Measurements from ENCODE around the gene CAMK2N2.

CAMK2N2 gene

GRCh38 chr3:184299488-184300377, 38.4 kb upstream of the CAMK2N2 start:
- H3K27ac ChIP-seq (ENCODE audit: insufficient read depth in 1 of 2, low read depth in 1 of 2, low read length in 2 of 2, poor library complexity in 1 of 2, severe bottlenecking in 2 of 2): peak overlapping the region; percentile 80 to 91
- no peak for DNase-seq
- peaks cover 25 to 43% (median 33%) of the 10 kb centered on the region in 4 experiments for H3K36me3 ChIP-seq (ENCODE audit: control insufficient read depth in 4 of 4, insufficient read depth in 4 of 4, low read length in 3 of 4)
- H3K4me3 ChIP-seq (ENCODE audit: control insufficient read depth in 1 of 7, extremely low read depth in 1 of 7, insufficient read depth in 4 of 7, low read depth in 2 of 7, low read length in 6 of 7): peak overlapping the region; percentile 74 to 92 (median 89)
- ChIA-PET CTCF (interaction anchor here (0.9 to 1.0 kb wide), 3 partner anchors 11 to 71 kb away, joined by 3 to 5 read pairs (median 3); no protein-coding TSS in a partner anchor), POLR2A (no interaction called here)
- H3K9me3 ChIP-seq (ENCODE audit: control extremely low read depth in 1 of 5, control insufficient read depth in 4 of 5, insufficient read depth in 2 of 5, low read depth in 1 of 5, low read length in 4 of 5): no peaks in the 10 kb centered on the region
- peaks cover 6 to 14% (median 11%) of the 10 kb centered on the region in 4 experiments for H3K4me1 ChIP-seq (ENCODE audit: control extremely low read depth in 1 of 4, control insufficient read depth in 4 of 4, insufficient read depth in 4 of 4, low read length in 3 of 4)
- peaks cover 0 to 5% (median 0%) of the 10 kb centered on the region in 5 experiments for H3K27me3 ChIP-seq (replicated peaks in 2 of 5; ENCODE audit: control insufficient read depth in 4 of 5, insufficient read depth in 5 of 5, low read length in 4 of 5)
- 22% methylated on average over 20 of the region's 29 CpGs for WGBS (ENCODE audit: insufficient coverage)

GRCh38 chr3:184298759-184299487, 37.6 kb upstream of the CAMK2N2 start, which contains the start of gene PSMD2:
Gene PSMD2, plus strand, starts transcription at chr3:184299241. Its CDS starts 26 bp downstream, at chr3:184299267.
- CTCF ChIA-PET: interaction anchor here (1.0 kb wide), 1 partner anchor 71 kb away, joined by 3 read pairs; no protein-coding TSS in a partner anchor
- Histone ChIP-seq H3K9me3 (ENCODE audit: control extremely low read depth in 1 of 5, control insufficient read depth in 4 of 5, insufficient read depth in 2 of 5, low read depth in 1 of 5, low read length in 4 of 5) (no peaks in the 10 kb centered on the region), H3K4me3 (ENCODE audit: control insufficient read depth in 1 of 7, extremely low read depth in 1 of 7, insufficient read depth in 4 of 7, low read depth in 2 of 7, low read length in 6 of 7) (peak within 1 kb of the TSS; percentile 80 to 94 (median 90)), H3K4me1 (ENCODE audit: control extremely low read depth in 1 of 4, control insufficient read depth in 4 of 4, insufficient read depth in 4 of 4, low read length in 3 of 4) (peaks cover 6 to 14% (median 11%) of the 10 kb centered on the region in 4 experiments), H3K36me3 (ENCODE audit: control insufficient read depth in 4 of 4, insufficient read depth in 4 of 4, low read length in 3 of 4) (peaks cover 20 to 35% (median 27%) of the 10 kb centered on the region in 4 experiments), H3K27ac (ENCODE audit: insufficient read depth in 1 of 2, low read depth in 1 of 2, low read length in 2 of 2, poor library complexity in 1 of 2, severe bottlenecking in 2 of 2) (peak within 1 kb of the TSS; percentile 80 to 91), H3K27me3 (replicated peaks in 2 of 5; ENCODE audit: control insufficient read depth in 4 of 5, insufficient read depth in 5 of 5, low read length in 4 of 5) (peaks cover 0 to 5% (median 0%) of the 10 kb centered on the region in 5 experiments)
- POLR2A ChIA-PET: no interaction called here
- WGBS (ENCODE audit: insufficient coverage): under 1% methylated on average over 60 of the region's 78 CpGs
- peak; percentile 97 to 98 (median 98) for DNase-seq

GRCh38 chr3:184296616-184297015, 35.3 kb upstream of the CAMK2N2 start:
- H3K36me3 ChIP-seq (ENCODE audit: control insufficient read depth in 4 of 4, insufficient read depth in 4 of 4, low read length in 3 of 4): peaks cover 4 to 12% (median 8%) of the 10 kb centered on the region in 4 experiments
- no peaks in the 10 kb centered on the region for H3K9me3 ChIP-seq (ENCODE audit: control extremely low read depth in 1 of 5, control insufficient read depth in 4 of 5, insufficient read depth in 2 of 5, low read depth in 1 of 5, low read length in 4 of 5)
- CTCF ChIA-PET: interaction anchor here (1.6 kb wide), 1 partner anchor 10 kb away, joined by 6 read pairs; no protein-coding TSS in a partner anchor
- H3K27ac ChIP-seq (ENCODE audit: insufficient read depth in 1 of 2, low read depth in 1 of 2, low read length in 2 of 2, poor library complexity in 1 of 2, severe bottlenecking in 2 of 2): no peak overlapping the region
- peaks cover 0 to 7% (median 0%) of the 10 kb centered on the region in 5 experiments for H3K27me3 ChIP-seq (replicated peaks in 2 of 5; ENCODE audit: control insufficient read depth in 4 of 5, insufficient read depth in 5 of 5, low read length in 4 of 5)
- WGBS (ENCODE audit: insufficient coverage): 100% methylated on average over 4 of the region's 7 CpGs
- H3K4me3 ChIP-seq (ENCODE audit: control insufficient read depth in 1 of 7, extremely low read depth in 1 of 7, insufficient read depth in 4 of 7, low read depth in 2 of 7, low read length in 6 of 7): no peak overlapping the region
- POLR2A ChIA-PET: no interaction called here
- DNase-seq: no peak
- H3K4me1 ChIP-seq (ENCODE audit: control extremely low read depth in 1 of 4, control insufficient read depth in 4 of 4, insufficient read depth in 4 of 4, low read length in 3 of 4): peaks cover 6 to 14% (median 13%) of the 10 kb centered on the region in 4 experiments

- no peaks in the 10 kb centered on the region for H3K9me3 ChIP-seq (ENCODE audit: control extremely low read depth in 1 of 5, control insufficient read depth in 4 of 5, insufficient read depth in 2 of 5, low read depth in 1 of 5, low read length in 4 of 5)
- H3K36me3 ChIP-seq (ENCODE audit: control insufficient read depth in 4 of 4, insufficient read depth in 4 of 4, low read length in 3 of 4): peaks cover 0 to 6% (median 3%) of the 10 kb centered on the region in 4 experiments
- peaks cover 6 to 14% (median 13%) of the 10 kb centered on the region in 4 experiments for H3K4me1 ChIP-seq (ENCODE audit: control extremely low read depth in 1 of 4, control insufficient read depth in 4 of 4, insufficient read depth in 4 of 4, low read length in 3 of 4)
- no peak overlapping the region for H3K27ac ChIP-seq (ENCODE audit: insufficient read depth in 1 of 2, low read depth in 1 of 2, low read length in 2 of 2, poor library complexity in 1 of 2, severe bottlenecking in 2 of 2)
- H3K27me3 ChIP-seq (replicated peaks in 2 of 5; ENCODE audit: control insufficient read depth in 4 of 5, insufficient read depth in 5 of 5, low read length in 4 of 5): peaks cover 0 to 7% (median 0%) of the 10 kb centered on the region in 5 experiments
- DNase-seq: no peak
- 85% methylated on average over 3 of the region's 3 CpGs for WGBS (ENCODE audit: insufficient coverage)
- CTCF ChIA-PET: interaction anchor here (0.6 to 1.6 kb wide), 4 partner anchors 9 to 988 kb away, joined by 3 to 6 read pairs (median 4); no protein-coding TSS in a partner anchor
- H3K4me3 ChIP-seq (ENCODE audit: control insufficient read depth in 1 of 7, extremely low read depth in 1 of 7, insufficient read depth in 4 of 7, low read depth in 2 of 7, low read length in 6 of 7): no peak overlapping the region
- POLR2A ChIA-PET: interaction anchor here (0.6 kb wide), 1 partner anchor 438 kb away, joined by 3 read pairs; no protein-coding TSS in a partner anchor
These were observed 34.4 kb upstream of the CAMK2N2 start for GRCh38 chr3:184295771-184296170.

- H3K9me3 ChIP-seq (ENCODE audit: control extremely low read depth in 1 of 5, control insufficient read depth in 4 of 5, insufficient read depth in 2 of 5, low read depth in 1 of 5, low read length in 4 of 5): no peaks in the 10 kb centered on the region
- POLR2A ChIA-PET: no interaction called here
- H3K4me3 ChIP-seq (ENCODE audit: control insufficient read depth in 1 of 7, extremely low read depth in 1 of 7, insufficient read depth in 4 of 7, low read depth in 2 of 7, low read length in 6 of 7): no peak overlapping the region
- WGBS (ENCODE audit: insufficient coverage): 89% methylated on average over 19 of the region's 21 CpGs
- no peak for DNase-seq
- CTCF ChIA-PET: interaction anchor here (0.7 to 2.3 kb wide), 7 partner anchors 21 to 396 kb away, joined by 3 to 7 read pairs (median 5); partner anchors contain the start of gene EEF1AKMT4
- no peak overlapping the region for H3K27ac ChIP-seq (ENCODE audit: insufficient read depth in 1 of 2, low read depth in 1 of 2, low read length in 2 of 2, poor library complexity in 1 of 2, severe bottlenecking in 2 of 2)
- H3K4me1 ChIP-seq (ENCODE audit: control extremely low read depth in 1 of 4, control insufficient read depth in 4 of 4, insufficient read depth in 4 of 4, low read length in 3 of 4): peaks cover 0 to 4% (median 0%) of the 10 kb centered on the region in 4 experiments
- peaks cover 0 to 8% (median 2%) of the 10 kb centered on the region in 5 experiments for H3K27me3 ChIP-seq (replicated peaks in 2 of 5; ENCODE audit: control insufficient read depth in 4 of 5, insufficient read depth in 5 of 5, low read length in 4 of 5)
- H3K36me3 ChIP-seq (ENCODE audit: control insufficient read depth in 4 of 4, insufficient read depth in 4 of 4, low read length in 3 of 4): no peaks in the 10 kb centered on the region
These were observed 30.5 kb upstream of the CAMK2N2 start for GRCh38 chr3:184291738-184292445.

GRCh38 chr3:184291044-184291737, 29.8 kb upstream of the CAMK2N2 start:
- CTCF ChIA-PET: interaction anchor here (1.0 to 2.3 kb wide), 7 partner anchors 12 to 395 kb away, joined by 3 to 7 read pairs (median 5); no protein-coding TSS in a partner anchor
- no peak overlapping the region for H3K27ac ChIP-seq (ENCODE audit: insufficient read depth in 1 of 2, low read depth in 1 of 2, low read length in 2 of 2, poor library complexity in 1 of 2, severe bottlenecking in 2 of 2)
- no peaks in the 10 kb centered on the region for H3K9me3 ChIP-seq (ENCODE audit: control extremely low read depth in 1 of 5, control insufficient read depth in 4 of 5, insufficient read depth in 2 of 5, low read depth in 1 of 5, low read length in 4 of 5)
- H3K27me3 ChIP-seq (replicated peaks in 2 of 5; ENCODE audit: control insufficient read depth in 4 of 5, insufficient read depth in 5 of 5, low read length in 4 of 5): peaks cover 0 to 8% (median 5%) of the 10 kb centered on the region in 5 experiments
- 94% methylated on average over 22 of the region's 22 CpGs for WGBS (ENCODE audit: insufficient coverage)
- DNase-seq: no peak
- no peaks in the 10 kb centered on the region for H3K36me3 ChIP-seq (ENCODE audit: control insufficient read depth in 4 of 4, insufficient read depth in 4 of 4, low read length in 3 of 4)
- POLR2A ChIA-PET: no interaction called here
- H3K4me3 ChIP-seq (ENCODE audit: control insufficient read depth in 1 of 7, extremely low read depth in 1 of 7, insufficient read depth in 4 of 7, low read depth in 2 of 7, low read length in 6 of 7): no peak overlapping the region
- peaks cover 0 to 4% (median 0%) of the 10 kb centered on the region in 4 experiments for H3K4me1 ChIP-seq (ENCODE audit: control extremely low read depth in 1 of 4, control insufficient read depth in 4 of 4, insufficient read depth in 4 of 4, low read length in 3 of 4)
